PC-3 (cell line): Measurements from ENCODE around the gene DCTD. TPM values are rescaled to one million over a fixed set of nuclear protein-coding genes. Genes with fewer than 3 reads are reported as not detected.

Source experiments
- ATAC-seq: fragments of 200-7000 bp; cut with Tn5 transposase; 2 replicates; pipeline ENCODE4 v1.9.1; 2020; ENCODE audit warnings: mild to moderate bottlenecking, moderate library complexity
- BruUV-seq: library from RNA; stranded (reverse); fragments of 400-500 nt; replicated peaks from 2 replicates; lab custom pipeline; 2021; lab: Mats Ljungman, UMichigan
- CTCF ChIA-PET: fragments of 300-600 bp; sonication (Branson Sonifier 250); formaldehyde crosslinking; loops from one replicate; lab custom pipeline; 2022; ENCODE audit warnings: antibody characterized with exemption; lab: Charles Lee
- POLR2A ChIA-PET: fragments of 300-600 bp; sonication (Branson Sonifier 250); formaldehyde crosslinking; loops from one replicate; lab custom pipeline; 2022; ENCODE audit warnings: antibody characterized with exemption; ENCODE audit not compliant: unreplicated experiment; lab: Charles Lee
- DNase-seq: peaks from one replicate; pipeline ENCODE4 v3.0.0-alpha.2; 2015
- H2AFZ ChIP-seq: fragments of 300-600 bp; sonication (generic); 2 replicates; pipeline ENCODE4 v1.6.0; 2016; ENCODE audit warnings: antibody characterized with exemption, low read length
- H3F3A ChIP-seq: fragments of 300-600 bp; sonication (generic); one replicate; pipeline ENCODE4 v1.6.0; 2017; ENCODE audit warnings: antibody characterized with exemption, low read length, control low read depth, mild to moderate bottlenecking; ENCODE audit not compliant: unreplicated experiment
- H3K27ac ChIP-seq: fragments of 300-600 bp; sonication (generic); 2 replicates; pipeline ENCODE4 v1.5.1; 2016; ENCODE audit warnings: mild to moderate bottlenecking, low read length
- H3K27me3 ChIP-seq: fragments of 300-600 bp; sonication (generic); 2 replicates; pipeline ENCODE4 v1.6.1; 2016; ENCODE audit warnings: low read length, mixed read lengths
- H3K36me3 ChIP-seq: fragments of 300-600 bp; sonication (generic); 2 replicates; pipeline ENCODE4 v1.6.1; 2016; ENCODE audit warnings: low read depth, mixed run types, low read length, mixed read lengths
- H3K4me1 ChIP-seq: fragments of 300-600 bp; sonication (generic); 2 replicates; pipeline ENCODE4 v1.5.1; 2016; ENCODE audit warnings: low read length; ENCODE audit not compliant: insufficient read depth
- H3K4me2 ChIP-seq: fragments of 300-600 bp; sonication (generic); 2 replicates; pipeline ENCODE4 v1.6.0; 2016; ENCODE audit warnings: low read length
- H3K4me3 ChIP-seq: fragments of 300-600 bp; sonication (generic); 2 replicates; pipeline ENCODE4 v1.5.1; 2016; ENCODE audit warnings: mild to moderate bottlenecking, low read length, mixed read lengths
- H3K79me2 ChIP-seq: fragments of 300-600 bp; sonication (generic); 2 replicates; pipeline ENCODE4 v1.6.1; 2017; ENCODE audit warnings: low read length, mixed read lengths
- H3K9ac ChIP-seq: fragments of 300-600 bp; sonication (generic); 2 replicates; pipeline ENCODE4 v1.6.0; 2016; ENCODE audit warnings: mild to moderate bottlenecking, low read length
- H3K9me2 ChIP-seq: fragments of 300-600 bp; sonication (generic); replicated peaks from 2 replicates; pipeline ENCODE4 v1.6.1; 2016; ENCODE audit warnings: mixed run types, low read length, mixed read lengths
- H3K9me3 ChIP-seq: fragments of 300-600 bp; sonication (generic); 2 replicates; pipeline ENCODE4 v1.6.1; 2016; ENCODE audit warnings: low read length, mixed read lengths
- H4K20me1 ChIP-seq: fragments of 300-600 bp; sonication (generic); 2 replicates; pipeline ENCODE4 v1.6.1; 2016; ENCODE audit warnings: low read length, mixed read lengths
- CTCF ChIP-seq: fragments of 300-600 bp; sonication (generic); conservative IDR thresholded peaks from 2 replicates; pipeline ENCODE4 v1.5.1; 2017; ENCODE audit warnings: antibody characterized with exemption, low read depth, mild to moderate bottlenecking, low read length
- EZH2 ChIP-seq: fragments of 300-600 bp; sonication (generic); IDR thresholded peaks from one replicate; pipeline ENCODE4 v1.6.1; 2017; ENCODE audit warnings: antibody characterized with exemption, mild to moderate bottlenecking, low read length; ENCODE audit not compliant: unreplicated experiment
- EZH2phosphoT487 ChIP-seq: fragments of 300-600 bp; sonication (generic); IDR thresholded peaks from 2 replicates; pipeline ENCODE4 v1.6.1; 2018; ENCODE audit warnings: mild to moderate bottlenecking, antibody characterized with exemption, low read length, borderline replicate concordance
- intact Hi-C: fragments of 100-400 bp; cut with micrococcal nuclease; formaldehyde crosslinking; loops from 2 replicates; pipeline ENCODE4 v1.9.0; 2023
- total RNA-seq: library from RNA; depleted of rRNA; stranded (reverse); fragments of >200 nt; gene quantifications from 2 replicates; pipeline ENCODE4 v1.2.3, GENCODE V29; 2014

The DCTD gene
- total RNA-seq, 1 experiment from 2014 or later = 58.1 TPM

DNA sequence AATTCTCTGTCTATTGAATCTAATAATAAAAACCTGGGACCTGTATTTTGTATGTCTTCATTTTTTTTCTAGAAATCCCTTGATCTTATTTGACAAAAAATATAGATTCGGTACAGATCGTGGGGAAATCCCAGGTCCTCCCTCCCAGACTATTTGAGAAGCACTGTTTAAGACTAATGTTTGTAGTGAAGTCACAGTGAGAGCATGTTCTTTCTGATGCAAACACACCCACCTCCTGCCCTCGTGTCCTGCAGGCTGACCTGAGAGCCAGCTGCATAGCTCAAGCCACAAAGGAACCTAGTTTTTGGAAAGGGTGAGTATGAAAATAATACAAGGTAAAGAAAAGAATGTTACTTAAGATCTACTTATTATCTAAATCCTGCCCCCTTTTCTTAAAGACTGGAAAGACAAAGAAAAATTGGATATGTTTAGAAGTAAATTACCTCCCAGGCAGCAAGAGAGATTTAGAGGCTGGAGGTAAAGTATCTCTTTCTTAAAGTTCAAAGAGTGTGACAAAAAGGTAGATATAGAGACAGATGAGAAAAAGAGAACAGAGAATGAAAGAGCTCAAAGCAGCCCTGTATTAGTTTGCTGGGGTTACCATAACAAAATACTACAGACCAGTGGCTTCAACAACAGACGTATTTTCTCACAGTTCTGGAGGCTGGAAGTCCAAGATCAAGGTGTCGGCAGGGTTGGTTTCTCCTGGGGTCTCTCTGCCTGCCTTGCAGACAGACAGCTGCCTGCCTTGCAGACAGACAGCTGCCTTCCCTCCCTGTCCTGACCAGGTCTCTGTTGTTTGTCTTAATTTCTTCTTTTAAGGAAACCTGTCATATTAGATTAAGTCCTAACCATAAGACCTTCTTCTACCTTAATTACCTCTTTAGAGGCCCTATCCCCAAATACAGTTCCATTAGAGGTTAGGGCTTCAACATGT, 20.4 kb upstream of the DCTD start:
- ChIA-PET POLR2A (no interaction called here), CTCF (interaction anchor here (0.7 to 1.0 kb wide), 3 partner anchors 136 to 324 kb away, joined by 3 to 5 read pairs (median 4); no protein-coding TSS in a partner anchor)
- Histone ChIP-seq H3K9me2 (no peaks in the 10 kb centered on the region), H4K20me1 (no peaks in the 10 kb centered on the region), H3F3A (no peaks in the 10 kb centered on the region), H3K9ac (no peak overlapping the region), H3K27ac (no peak overlapping the region), H3K4me3 (no peak overlapping the region), H3K36me3 (no peaks in the 10 kb centered on the region), H3K4me2 (peak overlapping the region; percentile 70; the same call in 1 of the 2 replicates), H3K4me1 (no peaks in the 10 kb centered on the region), H3K9me3 (no peaks in the 10 kb centered on the region), H3K79me2 (no peaks in the 10 kb centered on the region), H2AFZ (peak overlapping the region; percentile 95), H3K27me3 (no peaks in the 10 kb centered on the region)
- TF ChIP-seq EZH2phosphoT487 (no peak), EZH2 (no peak), CTCF (no peak)
- intact Hi-C loops = loop anchor here (1.0 to 2.0 kb wide), 3 partner anchors 136 to 325 kb away; no protein-coding TSS in a partner anchor
- no TSS peak for BruUV-seq
- peak; percentile 34 for ATAC-seq
- no peak for DNase-seq

- intact Hi-C loops = no loop called here
- Histone ChIP-seq H3F3A (no peaks in the 10 kb centered on the region), H2AFZ (no peak overlapping the region), H3K9me2 (no peaks in the 10 kb centered on the region), H4K20me1 (no peaks in the 10 kb centered on the region), H3K9ac (no peak overlapping the region), H3K27ac (no peak overlapping the region), H3K36me3 (no peaks in the 10 kb centered on the region), H3K9me3 (no peaks in the 10 kb centered on the region), H3K27me3 (no peaks in the 10 kb centered on the region), H3K4me2 (no peak overlapping the region), H3K4me1 (no peaks in the 10 kb centered on the region; the same call in 1 of the 2 replicates), H3K79me2 (no peaks in the 10 kb centered on the region), H3K4me3 (no peak overlapping the region)
- TF ChIP-seq EZH2 (no peak), CTCF (no peak), EZH2phosphoT487 (no peak)
- ChIA-PET POLR2A (no interaction called here), CTCF (no interaction called here)
- no TSS peak for BruUV-seq
- DNase-seq (no peak), ATAC-seq (no peak)
Measured at GRCh38 chr4:182932651-182933050, 15.5 kb upstream of the DCTD start.
